Body of pancreas (tissue), 4 donors: Measurements from ENCODE around the gene TTC33.

Experiments
- CTCF ChIP-seq, 7 experiments: fragments of 450-650 bp in 4 of 7; fragments of 200-600 bp in 3 of 7; sonication (generic) in 3 of 7; IDR thresholded peaks; one replicate each; pipeline ENCODE4 v1.5.1; 2016 to 2019; ENCODE audit warnings: antibody characterized with exemption in 7 of 7
- POLR2A ChIP-seq, 3 donors: fragments of 450-650 bp; IDR thresholded peaks; one replicate each; pipeline ENCODE4 v1.6.1; 2016; ENCODE audit warnings: antibody characterized with exemption in 3 of 3, mild to moderate bottlenecking in 2 of 3

DNA sequence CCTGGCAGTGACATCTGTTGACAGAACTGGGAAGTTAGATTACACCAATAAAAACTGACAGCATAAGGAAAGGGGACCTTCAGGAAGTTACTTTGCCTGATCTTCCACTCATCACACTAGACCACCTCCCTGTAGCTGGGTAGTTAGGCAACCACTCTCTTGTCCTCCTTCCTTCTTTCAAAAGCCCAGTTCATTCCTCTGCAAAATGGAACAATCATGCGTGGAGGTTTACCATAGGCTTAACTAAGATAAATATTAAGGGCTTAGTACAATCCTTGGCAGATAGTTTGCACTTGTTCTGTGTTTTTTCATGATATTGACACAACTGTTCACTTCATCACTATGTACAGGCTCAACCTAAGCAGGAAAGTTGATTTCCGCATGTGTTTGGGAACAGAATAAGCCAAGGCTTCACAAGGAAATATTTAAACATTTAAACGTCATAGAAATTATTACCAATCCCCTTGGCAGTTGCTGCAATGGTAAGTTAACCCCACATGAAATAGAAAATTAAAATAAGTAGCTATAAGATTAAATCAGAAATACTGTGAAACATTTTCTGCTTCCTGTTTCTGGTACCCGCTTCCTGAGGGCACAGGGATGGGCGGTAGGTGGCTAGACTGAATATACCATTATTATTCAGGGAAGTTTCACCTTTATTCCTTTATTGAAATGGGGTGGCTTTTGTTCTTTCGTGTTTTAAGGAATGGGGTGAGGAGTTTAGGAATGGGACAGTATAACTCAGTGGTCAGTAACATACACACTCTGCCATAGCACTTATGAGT lies 86.0 kb downstream of the TTC33 start:
- TF ChIP-seq CTCF (IDR thresholded peaks at IDR 0.05) (no peak), POLR2A (IDR thresholded peaks at IDR 0.05) (no peak)
